Stimulated activated CD4-positive, alpha-beta T cell treated with anti-CD3 and anti-CD28 coated beads, Interleukin-4, amount 100 ng/mL, for 48 hours (primary cell): ENCODE results near the gene ILRUN.
A peak's percentile ranks its signal among the peaks of the same experiment; 100 is the strongest.
"Not testable (repeated sequence)": the region's sequence is repeated elsewhere in the genome, so short reads cannot be mapped to it uniquely, and the experiment has no call there.

Source experiments
- DNase-seq, 2 donors: peaks; one replicate each; pipeline ENCODE4 v3.0.0-alpha.2; 2020; ENCODE audit warnings: low read depth in 2 of 2

The ILRUN gene

DNA sequence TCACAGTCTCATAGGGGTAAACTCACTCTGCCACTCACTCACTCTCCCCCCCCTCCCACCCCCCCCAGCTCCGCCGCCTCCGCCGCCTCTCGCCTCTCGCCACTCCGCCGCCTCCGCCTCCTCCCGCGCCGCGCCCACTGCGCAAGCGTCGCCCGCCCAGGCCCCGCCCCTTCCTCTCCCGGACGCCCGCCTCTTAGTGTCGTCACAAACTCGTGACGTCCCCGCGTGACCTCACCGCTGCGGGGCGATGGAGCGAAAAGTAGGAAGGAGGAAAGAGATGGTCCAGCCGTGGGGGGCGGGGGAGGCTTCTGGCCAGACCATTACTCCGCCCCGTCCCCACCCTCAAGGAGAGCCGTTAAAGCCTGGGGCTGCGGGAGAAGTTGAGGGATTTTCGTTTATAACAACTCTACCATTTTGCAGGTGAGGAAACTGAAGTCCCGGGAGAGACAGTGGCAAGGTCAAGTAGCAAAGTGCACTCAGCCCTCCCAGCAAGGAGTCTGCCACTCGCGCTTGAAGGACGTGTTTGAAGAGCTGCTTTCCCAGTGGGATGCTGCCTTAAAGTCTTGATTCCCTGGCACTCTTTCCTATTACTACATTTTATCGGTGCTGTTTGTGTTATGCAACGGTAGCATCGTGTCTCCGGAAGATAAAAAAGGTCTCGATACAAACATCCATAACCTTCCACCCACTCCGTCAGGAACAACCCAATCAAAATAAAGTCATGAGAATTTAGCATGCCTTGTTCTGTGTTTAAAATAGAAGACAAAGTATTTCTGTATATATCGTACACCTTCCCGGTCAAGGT is at the start of gene ILRUN:
Gene ILRUN, minus strand, starts transcription at position 29 of the 805 bp plus-strand sequence. CDS start 164 bp downstream, outside the sequence.
- DNase-seq: peak; percentile 93 to 96

DNA sequence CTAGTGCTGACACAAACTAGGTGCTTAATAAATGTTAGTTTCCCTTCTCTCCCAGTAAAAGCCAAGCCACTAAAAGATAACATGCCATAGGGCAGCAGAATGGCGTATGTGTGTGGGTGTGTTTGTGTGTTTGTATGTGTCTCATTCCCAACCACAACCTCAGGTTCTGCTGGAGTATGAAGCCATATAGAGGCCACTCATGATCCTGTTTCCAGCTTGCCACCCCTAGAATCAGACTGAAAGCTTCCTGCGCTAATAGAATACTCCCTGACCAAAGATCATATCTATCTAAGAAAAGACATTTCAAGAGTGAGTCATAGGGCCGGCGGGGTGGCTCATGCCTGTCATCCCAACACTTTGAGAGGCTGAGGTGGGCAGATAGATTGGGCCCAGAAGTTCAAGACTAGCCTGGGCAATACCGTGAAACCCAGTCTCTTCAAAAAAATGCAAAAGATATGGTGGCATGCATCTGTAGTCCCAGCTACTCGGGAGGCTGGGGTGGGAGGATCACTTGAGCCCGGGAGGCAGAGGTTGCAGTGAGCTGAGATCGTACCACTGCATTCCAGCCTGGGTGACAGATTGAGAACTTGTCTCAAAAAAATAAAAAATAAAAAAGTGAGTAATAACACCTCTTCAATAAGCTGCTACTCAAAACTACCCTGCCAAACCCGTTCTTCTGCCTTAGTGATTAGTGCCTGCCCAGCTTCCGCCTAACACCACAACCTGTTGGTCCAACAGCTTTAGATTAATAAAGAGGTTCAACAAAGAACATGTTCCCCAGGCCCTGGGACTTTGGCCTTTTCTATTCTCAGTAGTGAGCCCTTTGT is 48.9 kb upstream of the ILRUN start:
- DNase-seq: peak in 1 of 2 donors; percentile 10

DNA sequence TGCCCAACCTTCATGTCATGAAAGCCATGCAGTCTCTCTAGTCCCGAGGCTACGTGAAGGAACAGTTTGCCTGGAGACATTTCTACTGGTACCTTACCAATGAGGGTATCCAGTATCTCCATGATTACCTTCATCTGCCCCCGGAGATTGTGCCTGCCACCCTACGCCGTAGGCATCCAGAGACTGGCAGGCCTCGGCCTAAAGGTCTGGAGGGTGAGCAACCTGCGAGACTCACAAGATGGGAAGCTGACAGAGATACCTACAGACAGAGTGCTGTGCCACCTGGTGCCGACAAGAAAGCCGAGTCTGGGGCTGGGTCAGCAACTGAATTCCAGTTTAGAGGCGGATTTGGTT is 47.7 kb upstream of the ILRUN start:
- not testable (repeated sequence) for DNase-seq

DNA sequence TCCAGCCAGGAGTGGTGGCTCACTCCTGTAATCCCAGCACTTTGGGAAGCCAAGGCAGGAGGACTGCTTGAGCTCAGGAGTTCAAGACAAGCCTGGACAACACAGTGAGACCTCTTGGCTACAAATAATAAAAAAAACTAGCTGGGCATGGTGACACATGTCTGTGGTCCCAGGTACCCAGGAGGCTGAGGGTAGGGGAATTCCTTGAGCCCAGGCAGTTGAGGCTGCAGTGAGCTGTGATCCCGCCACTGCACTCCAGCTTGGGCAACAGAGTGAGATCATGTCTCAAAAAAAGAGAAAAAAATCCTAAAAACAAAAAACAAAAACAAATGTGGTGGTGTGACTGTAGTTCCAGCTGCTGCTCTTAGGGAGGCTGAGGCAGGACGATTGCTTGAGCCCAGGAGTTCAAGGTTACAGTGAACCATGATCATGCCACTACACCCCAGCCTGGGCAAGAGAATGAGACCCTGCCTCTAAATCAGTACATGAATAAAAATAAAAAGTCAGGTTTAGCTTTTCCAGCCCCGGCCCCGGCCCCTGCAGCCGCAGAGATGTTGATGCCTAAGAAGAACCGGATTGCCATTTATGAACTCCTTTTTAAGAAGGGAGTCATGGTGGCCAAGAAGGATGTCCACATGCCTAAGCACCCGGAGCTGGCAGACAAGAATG is 47.2 kb upstream of the ILRUN start:
- DNase-seq: no peak

DNA sequence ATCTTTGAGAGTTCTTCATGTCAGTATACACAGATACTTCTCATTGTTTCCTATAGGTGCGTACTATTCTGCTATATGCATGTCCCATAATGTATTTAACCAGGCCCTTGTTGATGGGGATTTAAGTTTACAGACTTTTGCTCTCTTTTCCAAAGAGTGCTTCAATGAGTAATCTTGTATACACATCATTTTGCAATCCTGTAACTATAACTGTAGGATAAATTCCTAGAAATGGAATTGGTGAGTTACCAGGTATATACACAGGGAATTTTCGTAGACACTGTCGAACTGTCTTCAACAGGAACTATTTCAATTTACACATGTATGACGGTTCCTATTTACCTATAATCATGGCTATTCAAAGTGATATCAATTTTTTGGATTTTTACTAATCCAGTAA is 45.5 kb upstream of the ILRUN start:
- no peak for DNase-seq

DNA sequence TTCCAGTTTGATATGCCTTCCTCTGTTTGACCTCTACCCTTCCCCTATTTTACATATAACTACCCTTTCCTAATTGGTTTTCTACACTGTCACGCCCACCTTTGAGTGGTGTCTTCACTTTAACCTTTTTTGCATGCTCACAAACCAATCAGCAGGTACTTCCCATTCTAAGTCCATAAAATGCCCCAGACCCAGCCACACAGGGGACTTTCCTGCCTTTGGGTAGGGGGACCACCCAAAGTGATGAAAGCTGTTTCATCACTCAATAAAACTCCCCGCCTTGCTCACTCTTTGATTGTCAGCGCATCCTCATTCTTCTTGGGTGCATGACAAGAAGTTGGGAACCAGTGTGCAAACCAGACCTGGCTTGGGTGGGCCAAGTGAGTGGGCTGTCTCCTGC is 40.3 kb upstream of the ILRUN start:
- DNase-seq: no peak

DNA sequence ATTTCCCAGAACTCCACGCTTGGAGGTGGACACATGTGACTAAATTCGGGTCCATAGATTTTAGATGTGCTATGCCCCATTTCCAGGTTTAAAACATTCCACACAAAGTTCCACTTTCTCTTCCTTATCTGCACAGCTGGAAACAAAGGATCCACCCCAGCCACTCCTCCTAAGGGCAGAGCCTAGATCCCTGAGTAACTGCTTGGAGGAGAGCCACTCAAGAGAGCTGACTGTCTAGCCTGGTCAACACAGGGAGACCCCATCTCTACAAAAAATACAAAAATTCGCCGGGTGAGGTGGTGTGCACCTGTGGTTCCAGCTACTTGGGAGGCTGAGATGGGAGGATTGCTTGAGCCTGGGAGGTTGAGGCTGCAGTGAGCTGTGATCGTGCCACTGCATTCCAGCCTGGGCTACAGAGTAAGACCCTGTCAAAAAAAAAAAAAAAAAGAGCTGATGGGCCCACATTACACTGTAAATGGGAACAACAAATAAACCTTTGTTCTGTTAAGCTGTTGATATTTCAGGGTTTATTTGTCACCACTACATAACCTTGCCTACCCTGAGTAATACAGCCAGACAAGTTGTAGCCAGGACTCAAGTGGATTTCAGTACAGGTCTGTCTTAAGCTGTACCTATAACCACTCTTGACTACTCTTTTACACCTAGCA is 35.0 kb upstream of the ILRUN start:
- no peak for DNase-seq

DNA sequence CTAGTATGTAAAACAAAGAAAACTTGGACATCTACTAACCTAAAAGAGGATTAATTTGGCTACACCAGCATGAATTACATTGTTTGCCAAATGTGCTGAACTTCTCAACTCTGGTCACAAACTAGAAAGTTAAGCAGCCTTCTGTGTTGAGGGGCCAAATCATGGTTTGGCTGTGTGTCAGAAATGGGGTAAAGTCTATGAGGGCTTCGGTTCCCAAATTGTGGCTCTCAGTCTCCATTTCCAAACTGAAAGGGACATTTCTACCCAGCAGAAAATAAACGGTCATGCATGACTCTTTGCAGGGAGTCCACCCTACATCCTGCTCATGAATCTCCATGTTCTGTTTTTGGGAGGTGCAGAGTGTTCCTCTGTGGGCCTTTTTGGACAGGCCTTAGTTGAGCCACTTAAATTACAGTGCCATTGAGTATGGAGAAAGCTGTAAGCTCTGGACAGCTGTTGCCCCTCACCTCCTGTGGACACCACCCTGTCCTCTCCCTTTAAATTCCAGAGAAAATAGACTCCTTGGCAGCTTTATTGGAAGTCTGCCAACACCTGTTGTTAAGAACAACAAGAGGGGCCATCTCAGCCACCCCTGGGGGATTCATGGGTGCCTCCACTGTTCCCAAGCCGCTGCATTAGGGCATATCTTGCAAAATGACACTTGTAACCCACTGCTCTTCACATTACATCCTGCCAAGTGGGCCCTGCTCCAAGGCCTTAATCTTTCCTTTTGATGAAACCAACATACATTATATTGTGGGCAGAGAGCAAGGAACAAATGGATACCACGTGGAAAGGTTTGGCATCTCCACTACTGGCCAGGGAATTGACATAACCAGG is 33.3 kb upstream of the ILRUN start:
- DNase-seq: no peak

DNA sequence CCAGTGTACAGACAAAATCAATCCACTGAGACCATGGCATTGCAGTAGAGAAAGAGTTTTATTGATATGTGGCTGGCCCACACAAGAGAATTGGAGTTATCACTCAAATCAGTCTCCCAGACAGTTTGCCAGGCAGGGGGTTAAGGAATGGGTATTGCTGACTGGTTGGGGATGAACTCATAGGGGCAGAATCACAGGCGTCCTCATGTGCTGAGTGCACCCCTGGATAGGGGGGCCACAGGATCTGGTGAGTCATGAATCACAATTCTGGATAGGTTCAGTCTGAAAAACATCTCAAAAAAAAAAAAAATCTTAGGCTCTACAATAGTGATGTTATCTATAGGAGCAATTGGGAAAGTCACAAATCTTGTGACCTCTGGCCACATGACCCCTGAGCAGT is 29.5 kb upstream of the ILRUN start:
- no peak for DNase-seq

DNA sequence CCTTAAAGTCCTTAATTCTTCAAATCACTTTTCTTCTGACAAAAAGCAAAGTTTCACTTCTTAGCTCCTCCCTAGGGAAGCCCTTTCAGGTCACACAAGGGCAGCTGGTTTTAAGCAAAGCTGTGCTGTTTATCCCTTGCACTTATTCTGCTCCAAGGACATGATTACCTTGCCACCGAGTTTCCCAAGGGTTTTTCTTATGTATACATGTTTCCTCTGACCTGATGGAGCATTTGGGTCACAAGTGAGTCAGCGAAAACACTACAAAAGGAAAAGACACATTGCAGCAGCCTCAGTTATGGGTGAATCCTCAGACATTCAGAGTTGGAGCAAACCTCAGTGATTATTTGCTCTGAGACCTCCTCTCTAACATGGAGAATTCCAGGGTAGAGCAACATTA is 26.6 kb upstream of the ILRUN start:
- DNase-seq: no peak

DNA sequence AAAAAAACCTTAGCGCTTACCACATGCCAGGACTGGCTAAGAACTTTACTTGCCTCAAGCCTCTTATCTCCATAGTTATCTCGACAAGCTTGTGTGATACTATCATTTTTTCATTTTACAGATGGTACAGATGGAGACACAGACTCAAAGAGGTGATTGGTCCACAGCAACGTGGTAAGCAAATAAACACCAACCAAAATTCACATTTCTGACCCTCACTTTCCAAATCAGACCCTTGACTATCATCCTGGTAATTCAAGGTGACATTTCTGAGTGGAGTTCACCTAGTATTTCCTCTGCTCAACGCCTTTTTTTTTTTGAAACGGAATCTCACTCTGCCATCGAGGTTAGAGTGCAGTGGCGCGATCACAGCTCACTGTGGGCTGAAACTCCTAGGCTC is 25.9 kb upstream of the ILRUN start:
- DNase-seq: no peak

DNA sequence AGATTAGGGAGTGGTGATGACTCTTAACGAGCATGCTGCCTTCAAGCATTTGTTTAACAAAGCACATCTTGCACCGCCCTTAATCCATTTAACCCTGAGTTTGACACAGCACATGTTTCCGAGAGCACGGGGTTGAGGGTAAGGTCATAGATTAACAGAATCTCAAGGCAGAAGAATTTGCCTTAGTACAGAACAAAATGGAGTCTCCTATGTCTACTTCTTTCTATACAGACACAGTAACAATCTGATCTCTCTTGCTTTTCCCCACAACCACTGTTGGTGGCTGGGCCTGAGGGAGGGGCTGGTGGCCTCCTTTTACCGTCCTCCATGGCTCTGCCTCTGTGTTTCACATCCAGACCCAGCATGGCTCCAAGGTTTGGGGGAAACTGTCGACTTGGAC is 23.6 kb upstream of the ILRUN start:
- not testable (repeated sequence) for DNase-seq

DNA sequence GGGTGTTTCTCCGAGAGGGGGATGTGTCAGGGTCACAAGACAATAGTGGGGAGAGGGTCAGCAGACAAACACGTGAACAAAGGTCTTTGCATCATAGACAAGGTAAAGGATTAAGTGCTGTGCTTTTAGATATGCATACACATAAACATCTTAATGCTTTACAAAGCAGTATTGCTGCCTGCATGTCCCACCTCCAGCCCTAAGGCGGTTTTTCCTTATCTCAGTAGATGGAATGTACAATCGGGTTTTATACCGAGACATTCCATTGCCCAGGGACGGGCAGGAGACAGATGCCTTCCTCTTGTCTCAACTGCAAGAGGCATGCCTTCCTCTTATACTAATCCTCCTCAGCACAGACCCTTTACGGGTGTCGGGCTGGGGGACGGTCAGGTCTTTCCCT is 23.1 kb upstream of the ILRUN start:
- DNase-seq: not testable (repeated sequence)

DNA sequence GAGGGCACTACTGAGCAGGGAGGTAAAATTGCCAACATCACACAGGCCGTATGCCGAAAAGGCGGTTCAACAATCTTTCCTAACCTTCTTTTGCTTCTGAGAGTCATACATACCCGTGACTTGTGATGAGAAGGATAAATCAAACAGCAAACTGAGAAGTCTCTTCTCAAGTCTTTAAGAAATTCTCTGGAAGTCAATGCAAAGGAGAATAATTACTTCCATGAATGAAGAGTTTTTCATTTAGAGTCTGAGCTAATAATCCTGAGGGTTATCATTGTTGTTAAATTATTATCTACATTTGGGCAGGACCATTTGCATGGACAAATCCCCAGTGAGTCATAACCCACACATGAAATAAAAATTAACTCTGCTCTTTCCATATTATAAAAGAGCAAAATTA is 22.4 kb upstream of the ILRUN start:
- DNase-seq: no peak

DNA sequence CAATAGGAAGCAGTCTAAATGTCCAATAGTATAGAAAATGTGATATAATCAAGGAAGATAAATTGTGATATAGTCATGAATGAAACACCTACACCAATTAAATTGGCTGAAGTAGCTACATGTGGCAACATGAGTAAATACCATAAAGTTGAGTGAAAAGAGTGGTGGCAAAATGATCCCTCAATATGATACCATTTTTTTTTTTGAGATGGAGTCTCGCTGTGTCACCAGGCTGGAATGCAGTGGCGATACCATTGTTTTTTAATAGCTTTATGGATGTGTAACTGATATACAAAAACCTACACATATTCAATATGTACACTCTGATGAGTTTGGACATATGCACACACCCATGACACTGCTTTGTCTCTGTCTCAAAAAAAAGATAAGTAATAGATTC is 20.9 kb upstream of the ILRUN start:
- no peak for DNase-seq

DNA sequence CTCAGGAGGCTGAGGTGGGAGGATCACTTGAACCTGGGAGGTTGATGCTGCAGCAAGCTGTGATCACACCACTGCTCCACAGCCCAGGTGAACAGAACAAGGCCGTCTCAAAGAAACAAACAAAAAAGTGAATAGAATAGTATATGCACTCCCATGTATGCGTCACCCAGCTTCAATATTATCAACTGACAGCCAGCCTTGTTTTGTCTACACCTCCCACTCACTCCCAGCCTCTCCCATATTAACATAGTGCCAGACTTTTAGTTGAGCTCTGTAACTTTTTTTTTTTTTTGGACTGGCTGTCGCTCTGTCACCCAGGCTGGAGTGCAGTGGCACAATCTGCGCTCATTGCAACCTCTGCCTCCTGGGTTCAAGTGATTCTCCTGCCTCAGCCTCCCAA is 18.1 kb upstream of the ILRUN start:
- DNase-seq: no peak

DNA sequence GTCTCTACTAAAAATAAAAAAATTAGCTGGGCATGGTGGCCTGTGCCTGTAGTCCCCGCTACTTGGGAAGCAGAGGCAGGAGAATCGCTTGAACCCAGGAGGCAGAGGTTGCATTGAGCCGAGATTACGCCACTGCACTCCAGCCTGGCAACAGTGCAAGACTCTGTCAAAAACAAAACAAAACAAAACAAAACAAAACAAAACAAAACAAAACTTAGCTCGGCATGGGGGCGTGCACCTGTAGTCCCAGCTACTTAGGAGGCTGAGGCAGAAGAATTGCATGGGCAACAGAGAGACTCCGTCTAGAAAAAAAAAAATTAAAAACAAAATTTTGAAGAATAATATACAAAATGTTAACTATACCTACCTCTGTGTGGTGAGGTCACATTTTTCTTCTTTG is 16.3 kb upstream of the ILRUN start:
- not testable (repeated sequence) for DNase-seq

DNA sequence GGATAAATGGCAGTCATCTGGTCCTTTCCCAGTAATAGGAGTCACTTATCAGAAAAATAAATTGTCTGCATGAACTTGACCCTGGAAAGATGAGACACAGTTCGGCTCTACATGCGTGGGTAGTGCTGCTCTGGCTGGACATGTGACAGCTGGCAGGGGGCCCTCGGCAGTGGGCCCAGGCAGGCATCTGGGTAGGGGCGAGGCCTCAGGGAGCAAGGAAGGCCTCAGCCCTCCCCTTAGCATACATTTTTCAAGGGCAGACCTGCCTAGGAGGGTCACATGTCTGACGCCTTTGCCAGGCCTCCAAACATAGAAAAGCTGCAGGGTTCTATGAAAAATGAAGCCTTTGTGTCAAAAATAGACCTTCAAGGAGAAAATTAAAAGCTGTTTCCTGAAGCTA is 12.8 kb upstream of the ILRUN start:
- no peak for DNase-seq

DNA sequence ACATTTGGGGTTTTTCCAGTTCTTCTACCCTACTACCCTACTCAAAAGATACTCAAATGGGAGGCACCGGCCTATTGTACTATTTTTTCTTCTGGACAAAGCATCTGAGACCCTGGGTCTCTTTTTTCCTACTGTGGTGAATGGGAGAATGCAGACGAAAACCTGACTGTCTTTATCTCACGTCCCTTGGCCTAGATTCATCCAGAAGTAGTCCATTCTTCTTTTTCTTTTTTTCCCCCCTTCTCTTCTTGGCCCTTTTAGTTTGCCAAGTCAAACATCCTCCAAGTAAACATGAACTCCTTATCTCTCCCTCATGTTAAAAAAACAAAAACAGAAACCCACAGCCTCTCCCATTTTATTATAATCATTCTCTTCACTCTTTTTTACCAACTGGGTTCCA is 8.7 kb upstream of the ILRUN start:
- DNase-seq: no peak

DNA sequence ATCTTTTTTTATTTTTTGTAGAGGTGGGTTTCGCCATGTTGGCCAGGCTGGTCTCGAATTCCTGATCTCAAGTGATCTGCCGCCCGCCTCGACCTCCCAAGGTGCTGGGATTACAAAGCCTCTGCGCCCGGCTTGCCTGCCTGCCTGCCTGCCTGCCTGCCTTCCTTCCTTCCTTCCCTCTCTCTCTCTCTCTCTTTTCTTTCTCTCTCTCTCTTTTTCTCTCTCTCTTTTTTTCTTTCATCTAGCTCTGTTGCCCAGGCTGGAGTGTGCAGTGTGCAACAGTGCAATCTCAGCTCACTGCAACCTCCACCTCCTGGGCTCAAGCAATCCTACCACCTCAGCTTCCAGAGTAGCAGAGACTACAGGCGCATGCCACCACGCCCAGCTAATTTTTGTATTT is 4.6 kb upstream of the ILRUN start:
- no peak for DNase-seq

DNA sequence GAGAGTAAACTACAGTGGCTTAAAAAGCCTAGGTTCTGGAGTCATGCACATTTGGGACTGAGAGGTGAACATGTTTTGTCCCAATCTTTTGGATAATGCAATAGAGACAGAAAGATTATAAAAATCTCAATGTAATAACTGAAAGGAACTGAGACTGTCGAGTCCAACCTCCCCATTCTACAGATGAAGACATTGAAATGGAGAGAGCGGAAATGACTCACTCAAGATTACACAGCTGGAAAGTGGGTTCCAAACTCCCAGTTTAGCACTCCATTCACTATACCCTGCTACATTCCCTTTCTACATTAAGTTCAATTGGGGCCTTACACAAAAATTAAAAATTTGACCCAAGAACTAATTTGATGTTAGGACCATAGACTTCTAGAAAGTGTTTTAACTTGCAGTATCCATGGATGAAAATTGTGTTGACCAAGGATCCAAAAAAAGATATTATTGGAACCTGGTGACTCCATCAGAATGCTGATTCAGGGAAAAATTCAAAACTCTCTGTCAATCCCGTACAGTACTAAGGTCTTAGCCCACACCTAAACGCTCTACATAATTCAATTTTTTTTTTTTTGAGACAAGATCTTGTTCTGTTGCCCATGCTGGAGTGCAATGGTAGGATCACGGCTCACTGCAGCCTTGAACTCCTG is 1.5 kb upstream of the ILRUN start:
- DNase-seq: no peak
